ENCODE results near the gene BRINP2.

BRINP2 gene

DNA sequence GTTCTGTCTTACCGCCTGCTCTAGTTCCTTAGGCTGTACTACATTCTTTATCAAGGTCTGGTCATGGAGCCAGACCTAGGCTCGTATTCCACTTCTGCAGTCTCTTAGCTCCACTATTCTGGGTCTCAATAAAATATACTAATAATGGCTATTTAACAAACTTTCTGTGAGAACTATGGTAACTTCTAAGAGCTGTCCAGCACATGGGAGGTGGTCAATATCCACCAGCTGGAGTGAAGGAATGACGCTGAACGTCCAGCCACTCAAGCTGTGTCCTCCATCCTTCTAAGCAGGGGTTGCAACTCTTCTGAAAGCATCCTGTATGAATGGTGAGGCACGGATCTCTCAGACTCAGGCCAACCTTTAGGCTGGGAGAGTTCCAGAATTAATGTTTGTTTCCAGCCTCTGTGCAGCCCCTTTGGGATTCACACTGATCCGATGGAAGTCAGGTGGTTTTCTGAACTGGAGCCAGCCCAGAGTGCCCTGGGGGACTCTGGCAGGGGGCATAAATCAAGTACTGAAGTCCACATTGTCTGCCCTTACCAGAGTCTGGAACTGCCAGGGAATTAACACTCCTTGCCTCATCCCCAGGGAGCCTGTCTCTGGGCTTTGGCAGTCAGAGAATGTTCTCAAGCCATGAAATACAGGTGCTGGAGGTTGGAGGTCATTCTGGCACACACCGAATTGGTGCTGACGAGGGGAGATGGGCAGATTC, 57.4 kb downstream of the BRINP2 start:
- DNase-seq: no peak

GRCh38 chr1:177228693-177229065, 57.9 kb downstream of the BRINP2 start:
- no peak for DNase-seq

DNA sequence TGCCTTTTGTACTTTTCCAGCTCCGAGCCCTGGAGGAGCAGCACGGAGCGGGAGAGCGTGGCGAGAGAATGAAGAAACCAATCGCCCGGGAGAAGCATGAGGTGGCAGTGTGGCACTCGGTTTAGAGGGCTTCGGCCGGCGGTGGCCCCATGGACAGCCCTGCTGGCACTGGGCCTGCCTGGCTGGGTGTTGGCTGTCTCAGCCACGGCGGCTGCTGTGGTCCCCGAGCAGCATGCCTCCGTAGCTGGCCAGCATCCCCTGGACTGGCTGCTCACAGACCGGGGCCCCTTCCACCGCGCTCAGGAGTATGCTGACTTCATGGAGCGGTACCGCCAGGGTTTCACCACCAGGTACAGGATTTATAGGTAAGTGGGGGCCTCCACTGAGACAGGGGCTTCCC, 59.0 kb downstream of the BRINP2 start:
- DNase-seq: no peak

DNA sequence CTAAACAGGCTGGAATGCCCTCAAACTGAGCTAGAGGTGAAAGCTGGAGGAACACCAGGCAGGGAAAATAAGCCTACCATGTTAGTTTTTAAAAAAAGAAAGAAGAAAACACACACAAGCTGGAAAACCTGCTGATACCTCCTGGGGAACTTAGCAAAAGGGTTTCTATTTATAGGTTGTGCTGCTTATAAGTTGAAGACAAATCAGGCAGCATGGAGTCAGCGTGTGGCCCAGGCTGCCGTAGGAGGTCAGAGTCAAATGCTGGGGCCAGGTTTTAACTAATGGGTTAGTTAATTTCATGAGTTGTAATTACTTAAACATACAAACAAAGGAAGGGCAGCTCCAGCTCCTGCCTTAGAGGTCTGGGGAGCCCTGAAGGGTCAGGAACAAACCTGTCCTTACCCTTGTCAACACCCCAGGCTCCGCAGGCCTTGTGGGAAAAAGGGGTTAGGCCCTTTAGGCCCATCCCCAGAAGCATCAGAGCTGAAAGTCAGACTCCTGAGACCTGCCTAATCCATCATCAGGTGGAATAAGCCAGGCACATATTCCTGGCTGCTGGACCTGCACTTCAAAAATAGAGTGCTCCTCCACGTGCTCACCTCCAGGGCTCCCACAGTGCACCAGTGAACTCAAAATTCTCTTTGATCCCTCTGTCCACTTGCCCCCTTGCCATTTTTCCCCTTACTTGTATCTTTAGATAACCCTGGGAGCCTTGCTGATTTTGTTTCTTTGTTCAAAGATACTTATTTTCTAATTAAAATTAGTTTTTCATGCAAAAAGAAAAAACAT, 59.7 kb downstream of the BRINP2 start:
- no peak for DNase-seq

DNA sequence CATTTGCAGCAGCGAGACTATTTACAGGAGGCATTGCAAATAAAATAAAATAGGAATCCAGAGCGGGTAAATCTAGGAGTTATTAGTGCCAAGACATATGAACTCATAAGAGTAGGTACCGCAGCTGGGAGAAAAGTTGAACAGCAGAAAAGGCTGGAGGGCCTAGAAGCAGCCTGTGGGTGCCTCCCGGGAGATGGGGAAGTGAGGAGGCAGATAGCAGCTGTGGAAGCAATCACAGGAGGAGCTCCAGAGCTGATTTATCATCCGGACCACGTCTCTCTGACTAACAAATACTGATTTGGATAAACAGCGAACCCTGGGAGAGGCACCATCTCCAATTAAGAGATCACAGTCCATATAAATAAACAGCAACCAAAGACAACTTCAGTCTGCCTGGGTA, 64.6 kb downstream of the BRINP2 start:
- DNase-seq: no peak

- DNase-seq: no peak
These were observed 66.2 kb downstream of the BRINP2 start for GRCh38 chr1:177236962-177237361.

DNA sequence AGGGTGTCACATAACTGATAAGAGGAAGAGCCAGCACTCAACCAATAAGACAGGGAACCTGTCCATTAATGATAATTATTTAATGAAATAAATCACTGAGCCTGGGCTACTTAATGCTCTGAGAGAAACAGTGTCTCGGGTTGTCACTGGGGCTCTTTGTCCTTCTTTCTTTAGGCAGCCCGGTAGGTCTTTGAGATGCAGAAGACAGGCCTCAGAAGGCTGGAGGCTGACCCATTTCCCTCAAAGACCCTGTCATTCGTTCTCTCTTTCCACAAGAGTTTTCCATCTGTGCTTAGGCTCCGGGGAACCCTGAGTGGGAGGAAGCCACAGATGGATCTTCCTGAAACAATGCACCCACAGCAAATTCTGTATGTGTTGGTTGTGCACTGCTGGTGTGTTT, 68.2 kb downstream of the BRINP2 start:
- no peak for DNase-seq

GRCh38 chr1:177239792-177240191, 69.0 kb downstream of the BRINP2 start:
- DNase-seq: no peak

GRCh38 chr1:177243773-177244172, 73.0 kb downstream of the BRINP2 start:
- no peak for DNase-seq

DNA sequence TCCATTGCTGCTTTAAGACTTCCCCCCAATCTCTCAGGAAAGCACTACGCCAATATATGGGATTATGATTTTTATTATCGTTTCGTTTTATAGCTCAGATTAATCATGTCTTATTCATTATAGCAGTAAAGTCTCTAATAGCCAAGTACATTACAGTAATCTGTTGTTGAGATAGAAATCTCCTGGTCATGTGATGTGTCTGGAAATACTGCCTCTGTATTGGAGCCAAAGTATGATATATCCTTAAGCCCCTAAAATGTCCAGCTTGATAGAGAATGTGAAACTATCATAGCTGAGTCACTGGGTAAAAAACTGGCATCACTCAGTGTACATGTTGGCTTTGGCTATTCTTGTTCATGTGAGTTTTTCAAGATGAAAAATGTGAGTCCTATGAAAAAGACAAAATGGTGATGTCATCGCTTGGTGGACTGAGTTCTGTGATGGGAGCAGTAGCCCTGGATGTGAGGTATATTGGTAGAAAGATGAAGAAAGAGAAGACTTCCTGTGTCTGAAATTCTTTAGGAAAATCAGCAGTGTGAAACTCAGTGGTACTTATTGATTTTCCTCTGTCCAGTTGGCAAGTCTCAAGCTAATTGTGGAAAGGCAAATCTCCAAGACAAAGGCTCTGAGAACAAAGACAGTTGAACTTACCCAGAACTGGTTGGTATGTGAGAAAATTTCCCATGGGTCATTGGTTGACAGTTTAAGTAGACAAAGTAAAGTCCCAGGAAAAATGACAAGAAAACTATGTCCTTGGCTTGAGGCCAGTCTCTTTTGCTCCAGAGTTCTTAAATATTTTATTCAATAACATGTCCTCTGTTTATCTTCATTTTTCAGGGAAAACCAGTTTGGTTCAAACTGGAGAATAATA, 76.2 kb downstream of the BRINP2 start:
- DNase-seq: no peak

DNA sequence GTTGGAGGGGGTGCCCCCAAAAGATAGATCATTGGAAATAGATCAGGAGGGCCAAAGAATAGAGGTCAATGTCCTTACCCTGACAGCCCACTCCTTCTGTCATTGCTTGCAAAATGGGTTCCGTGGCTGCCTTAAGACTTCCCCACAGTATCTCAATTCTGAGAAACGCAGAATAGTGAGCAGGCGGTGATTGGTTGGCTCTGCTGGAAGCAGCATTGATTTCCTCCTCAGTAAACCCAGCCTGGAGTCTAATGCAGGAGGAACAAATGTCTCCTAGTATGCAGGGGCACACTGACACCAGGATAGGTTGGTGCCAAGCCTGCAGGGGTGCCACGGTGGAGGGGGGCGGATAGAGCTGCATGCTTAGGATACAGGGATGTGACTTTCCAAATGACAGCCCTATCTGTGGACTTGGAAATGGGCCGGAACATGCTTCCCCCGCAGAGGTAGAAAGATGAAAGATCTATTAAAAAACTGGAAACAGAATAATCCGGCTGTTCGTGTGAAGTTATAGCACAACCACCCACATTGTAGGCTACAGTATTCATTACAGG, 76.9 kb downstream of the BRINP2 start:
- no peak for DNase-seq

GRCh38 chr1:177248258-177248657, 77.5 kb downstream of the BRINP2 start:
- DNase-seq: no peak

DNA sequence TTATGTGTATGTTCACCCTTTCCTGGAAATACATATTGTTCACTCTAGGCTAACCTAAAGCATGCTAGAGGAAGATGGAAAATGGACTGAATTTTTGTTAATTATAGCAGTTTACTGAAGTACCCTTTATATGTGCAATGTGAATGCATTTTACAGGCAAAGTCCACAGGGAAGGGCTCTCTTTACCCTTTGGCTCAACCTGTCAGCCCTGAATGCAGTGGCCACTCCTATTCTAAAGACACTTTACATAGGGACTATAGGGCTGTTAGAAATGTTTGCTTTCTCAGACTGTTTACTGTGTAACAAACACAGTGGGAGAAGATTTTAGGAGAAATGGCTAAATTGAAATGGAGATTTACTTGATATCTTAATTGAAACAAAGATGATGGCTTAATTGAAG, 78.5 kb downstream of the BRINP2 start:
- DNase-seq: no peak

DNA sequence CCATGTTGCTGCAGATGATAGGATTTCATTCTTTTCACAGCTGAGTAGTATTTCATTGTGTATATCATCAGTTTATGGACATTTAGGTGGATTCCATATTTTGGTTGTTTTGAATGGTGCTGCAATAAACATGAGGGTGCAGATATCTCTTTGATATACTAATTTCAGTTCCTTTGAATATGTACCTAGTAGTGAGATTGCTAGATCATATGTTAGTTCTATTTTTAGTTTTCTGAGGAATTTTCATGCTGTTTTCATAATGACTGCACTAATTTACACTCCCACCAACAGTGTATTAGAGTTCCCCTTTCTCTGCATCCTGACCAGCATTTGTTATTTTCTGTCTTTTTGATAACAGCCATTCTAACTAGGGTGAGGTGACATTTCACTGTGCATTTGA, 82.1 kb downstream of the BRINP2 start:
- no peak for DNase-seq

- no peak for DNase-seq
These were observed 84.7 kb downstream of the BRINP2 start for GRCh38 chr1:177255411-177255810.

GRCh38 chr1:177256153-177257075, 85.7 kb downstream of the BRINP2 start:
- DNase-seq: no peak

GRCh38 chr1:177257128-177257527, 86.4 kb downstream of the BRINP2 start:
- no peak for DNase-seq

- no peak for DNase-seq
These were observed 86.8 kb downstream of the BRINP2 start for GRCh38 chr1:177257576-177257975.

GRCh38 chr1:177270863-177271262, 100.1 kb downstream of the BRINP2 start:
- DNase-seq: no peak

DNA sequence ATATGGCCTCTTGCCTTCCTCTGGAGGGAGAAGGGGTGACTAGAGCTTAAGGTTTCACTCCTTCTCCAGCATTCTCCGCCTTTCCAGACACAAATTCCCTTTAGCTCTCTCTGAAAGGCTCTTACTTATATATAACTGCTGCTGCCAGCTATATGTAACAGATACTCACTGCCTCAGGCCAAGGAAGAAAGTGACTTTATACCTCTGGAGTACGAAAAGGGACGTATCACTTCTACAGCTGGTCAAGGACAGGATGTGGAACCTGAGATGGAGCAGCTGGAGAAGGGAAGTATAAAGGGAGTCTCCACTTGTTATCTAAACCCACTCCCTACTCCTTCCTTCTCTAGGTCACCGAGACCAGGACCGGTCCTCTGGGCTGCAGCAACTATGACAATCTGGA, 102.4 kb downstream of the BRINP2 start:
- no peak for DNase-seq

DNA sequence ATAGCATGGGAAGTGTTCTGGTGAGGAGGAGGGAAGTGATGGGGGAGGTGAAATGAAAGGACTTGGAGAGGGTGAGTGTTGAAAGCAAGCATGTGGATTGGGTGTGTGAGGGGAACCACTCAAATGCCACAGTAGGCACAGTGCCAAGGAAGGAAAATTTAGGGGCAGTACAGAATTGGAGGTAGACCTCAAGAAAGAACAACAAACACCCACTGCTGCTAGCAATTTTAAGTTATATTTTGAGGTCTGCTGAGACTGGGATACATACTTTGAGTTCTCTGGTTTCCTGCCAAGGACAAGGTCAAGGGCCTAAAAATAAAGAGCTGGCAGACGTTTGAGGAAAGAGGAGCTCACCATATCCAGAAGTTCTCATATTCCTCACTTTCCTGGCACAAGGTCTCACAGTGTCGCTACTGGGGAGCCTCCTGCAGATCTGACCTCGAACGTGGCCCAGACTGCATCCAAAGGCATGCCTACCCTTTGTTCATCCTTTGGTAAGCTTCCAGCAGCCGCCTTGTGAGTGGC, 104.0 kb downstream of the BRINP2 start:
- DNase-seq: no peak

DNA sequence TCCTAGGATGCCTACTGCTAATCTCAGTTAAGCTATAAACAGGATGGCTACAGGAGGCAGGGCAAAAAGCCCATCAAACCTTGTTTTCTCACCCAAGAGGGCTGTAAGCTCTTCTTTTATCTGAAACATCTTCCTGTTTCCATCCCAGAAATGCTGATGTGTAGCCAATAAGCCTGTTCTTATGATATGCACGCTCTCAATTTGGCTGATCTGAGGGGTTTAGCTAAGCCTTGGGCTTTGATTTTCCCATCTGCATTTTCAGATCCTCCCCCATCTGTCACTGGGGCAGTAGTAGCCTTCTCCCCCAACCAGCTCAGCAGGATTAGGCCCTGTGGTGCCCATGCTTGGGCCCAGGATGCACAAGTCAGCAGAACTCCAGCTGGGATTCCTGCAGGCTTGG, 105.0 kb downstream of the BRINP2 start:
- DNase-seq: no peak
